ENCODE results near the gene TOMM6. TPM values are rescaled to one million over a fixed set of nuclear protein-coding genes. Genes with fewer than 3 reads are reported as not detected.

Gene TOMM6
- total RNA-seq, 3 donors from 2014 or later, result 108 to 127 (median 117) TPM

- Histone ChIP-seq H3K4me3 (no peak overlapping the region), H3K4me1 (no peaks in the 10 kb centered on the region), H3K27ac (no peak overlapping the region), H3K9me3 (no peaks in the 10 kb centered on the region), H3K27me3 (no peaks in the 10 kb centered on the region), H3K36me3 (no peaks in the 10 kb centered on the region)
- TF ChIP-seq POLR2AphosphoS5 (IDR thresholded peaks at IDR 0.05) (no peak), CTCF (IDR thresholded peaks at IDR 0.05) (no peak), POLR2A (IDR thresholded peaks at IDR 0.05) (no peak)
- DNase-seq (ENCODE audit: low spot score in 2 of 2), result no peak
- intact Hi-C loops (cut with DNase I; ENCODE audit: low total_unique reads), result no loop called here
These were observed 43.9 kb upstream of the TOMM6 start for GRCh38 chr6:41743406-41744235.

- H3K4me3 ChIP-seq, result no peak overlapping the region
- intact Hi-C loops (cut with DNase I; ENCODE audit: low total_unique reads), result no loop called here
- no peak for TF ChIP-seq POLR2AphosphoS5 (IDR thresholded peaks at IDR 0.05)
- no peak for TF ChIP-seq POLR2A (IDR thresholded peaks at IDR 0.05)
- no peak for TF ChIP-seq CTCF (IDR thresholded peaks at IDR 0.05)
- H3K27me3 ChIP-seq, result no peaks in the 10 kb centered on the region
- no peaks in the 10 kb centered on the region for H3K36me3 ChIP-seq
- no peak overlapping the region for H3K27ac ChIP-seq
- H3K4me1 ChIP-seq, result no peaks in the 10 kb centered on the region
- H3K9me3 ChIP-seq, result no peaks in the 10 kb centered on the region
- DNase-seq (ENCODE audit: low spot score in 2 of 2), result no peak
These were observed 43.2 kb upstream of the TOMM6 start for GRCh38 chr6:41744236-41744787.

- no peak overlapping the region for H3K4me3 ChIP-seq
- no peak for DNase-seq (ENCODE audit: low spot score in 2 of 2)
- H3K9me3 ChIP-seq, result no peaks in the 10 kb centered on the region
- no peaks in the 10 kb centered on the region for H3K4me1 ChIP-seq
- no peak overlapping the region for H3K27ac ChIP-seq
- H3K27me3 ChIP-seq, result no peaks in the 10 kb centered on the region
- intact Hi-C loops (cut with DNase I; ENCODE audit: low total_unique reads), result no loop called here
- no peak for TF ChIP-seq POLR2A (IDR thresholded peaks at IDR 0.05)
- no peak for TF ChIP-seq CTCF (IDR thresholded peaks at IDR 0.05)
- no peak for TF ChIP-seq POLR2AphosphoS5 (IDR thresholded peaks at IDR 0.05)
- H3K36me3 ChIP-seq, result no peaks in the 10 kb centered on the region
These were observed 41.4 kb upstream of the TOMM6 start for GRCh38 chr6:41746107-41746506.

GRCh38 chr6:41747256-41748101 is 40.0 kb upstream of the TOMM6 start, which contains the start of gene PGC:
Gene PGC (minus strand): TSS chr6:41747397. CDS start chr6:41747334, 63 bp downstream.
- intact Hi-C loops (cut with DNase I; ENCODE audit: low total_unique reads), result no loop called here
- H3K9me3 ChIP-seq, result no peaks in the 10 kb centered on the region
- no peaks in the 10 kb centered on the region for H3K27me3 ChIP-seq
- H3K4me3 ChIP-seq, result no peak within 1 kb of the TSS
- no peak for TF ChIP-seq CTCF (IDR thresholded peaks at IDR 0.05)
- TF ChIP-seq POLR2AphosphoS5 (IDR thresholded peaks at IDR 0.05), result no peak
- TF ChIP-seq POLR2A (IDR thresholded peaks at IDR 0.05), result no peak
- no peak within 1 kb of the TSS for H3K27ac ChIP-seq
- no peak for DNase-seq (ENCODE audit: low spot score in 2 of 2)
- no peaks in the 10 kb centered on the region for H3K36me3 ChIP-seq
- no peaks in the 10 kb centered on the region for H3K4me1 ChIP-seq
